Activated CD4-positive, alpha-beta T cell treated with anti-CD3 and anti-CD28 coated beads, Interleukin-10, Interleukin-2, amounts not matched to agents 100 ng/mL and 50 ng/mL, durations not matched to agents 16 hours and 8 hours (primary cell): ENCODE data around the gene PDE8A.
"Not testable (repeated sequence)": the region's sequence is repeated elsewhere in the genome, so short reads cannot be mapped to it uniquely, and the experiment has no call there.

Experiments
- DNase-seq: peaks from one replicate; pipeline ENCODE4 v3.0.0-alpha.2; 2020

The PDE8A gene

GRCh38 chr15:84962955-84963354 lies 18.7 kb upstream of the PDE8A start:
- DNase-seq, result no peak

- no peak for DNase-seq
These were observed 14.3 kb upstream of the PDE8A start for GRCh38 chr15:84967380-84967779.

- no peak for DNase-seq
These were observed 13.4 kb upstream of the PDE8A start for GRCh38 chr15:84968301-84968700.

GRCh38 chr15:84969257-84969656 lies 12.4 kb upstream of the PDE8A start:
- no peak for DNase-seq

GRCh38 chr15:84970843-84971242 lies 10.8 kb upstream of the PDE8A start:
- DNase-seq, result no peak

- no peak for DNase-seq
These were observed 7.9 kb upstream of the PDE8A start for GRCh38 chr15:84973492-84974460.

- DNase-seq, result no peak
These were observed 5.7 kb upstream of the PDE8A start for GRCh38 chr15:84975871-84976351.

GRCh38 chr15:84976746-84977345 lies 4.8 kb upstream of the PDE8A start:
- no peak for DNase-seq

GRCh38 chr15:84979651-84980050 lies 2.0 kb upstream of the PDE8A start:
- DNase-seq, result no peak

GRCh38 chr15:84980196-84981053 lies 1.2 kb upstream of the PDE8A start:
- DNase-seq, result peak; percentile 85

- DNase-seq, result peak; percentile 98
These were observed 474 bp upstream of the PDE8A start for GRCh38 chr15:84981054-84981710.

GRCh38 chr15:84982301-84982920 lies 755 bp downstream of the PDE8A start:
- peak; percentile 54 for DNase-seq

GRCh38 chr15:84983294-84983693 lies 1.6 kb downstream of the PDE8A start:
- DNase-seq, result no peak

GRCh38 chr15:84983711-84984110 lies 2.1 kb downstream of the PDE8A start:
- no peak for DNase-seq

GRCh38 chr15:84985158-84985557 lies 3.5 kb downstream of the PDE8A start:
- DNase-seq, result no peak

- DNase-seq, result not testable (repeated sequence)
These were observed 5.7 kb downstream of the PDE8A start for GRCh38 chr15:84987351-84987750.

- DNase-seq, result peak; percentile 25
These were observed 6.4 kb downstream of the PDE8A start for GRCh38 chr15:84987949-84988624.

- DNase-seq, result no peak
These were observed 7.4 kb downstream of the PDE8A start for GRCh38 chr15:84988909-84989644.

- DNase-seq, result no peak
These were observed 8.9 kb downstream of the PDE8A start for GRCh38 chr15:84990507-84990906.

GRCh38 chr15:84991014-84991712 lies 9.5 kb downstream of the PDE8A start:
- no peak for DNase-seq
